ENCODE results near the gene CFD. TPM values are rescaled to one million over a fixed set of nuclear protein-coding genes. Genes with fewer than 3 reads are reported as not detected.

Gene CFD
- total RNA-seq, 1 donor from 2014 or later = not detected

GRCh38 chr19:862581-863314 is 3.3 kb downstream of the CFD start:
- DNase-seq (ENCODE audit: low spot score) = peak; percentile 88
- H3K4me1 Mint-ChIP-seq = peaks cover 11% of the 10 kb centered on the region
- Histone ChIP-seq H2AFZ (replicated peaks) (no peak overlapping the region), H3K36me3 (no peaks in the 10 kb centered on the region), H3K27ac (no peak overlapping the region), H3K27me3 (peaks cover 59% of the 10 kb centered on the region), H4K20me1 (ENCODE audit: low read depth) (peaks cover 22% of the 10 kb centered on the region), H3K9ac (no peak overlapping the region), H3F3A (ENCODE audit: low read depth) (peaks cover 35% of the 10 kb centered on the region), H3K4me2 (peak overlapping the region; percentile 35), H3K9me3 (ENCODE audit: low read depth) (no peaks in the 10 kb centered on the region), H3K4me3 (no peak overlapping the region), H3K4me1 (peaks cover 5% of the 10 kb centered on the region), H3K79me2 (ENCODE audit: low read depth) (no peaks in the 10 kb centered on the region)
- H3K9me3 Mint-ChIP-seq = no peaks in the 10 kb centered on the region
- TF ChIP-seq, protein P1, sequence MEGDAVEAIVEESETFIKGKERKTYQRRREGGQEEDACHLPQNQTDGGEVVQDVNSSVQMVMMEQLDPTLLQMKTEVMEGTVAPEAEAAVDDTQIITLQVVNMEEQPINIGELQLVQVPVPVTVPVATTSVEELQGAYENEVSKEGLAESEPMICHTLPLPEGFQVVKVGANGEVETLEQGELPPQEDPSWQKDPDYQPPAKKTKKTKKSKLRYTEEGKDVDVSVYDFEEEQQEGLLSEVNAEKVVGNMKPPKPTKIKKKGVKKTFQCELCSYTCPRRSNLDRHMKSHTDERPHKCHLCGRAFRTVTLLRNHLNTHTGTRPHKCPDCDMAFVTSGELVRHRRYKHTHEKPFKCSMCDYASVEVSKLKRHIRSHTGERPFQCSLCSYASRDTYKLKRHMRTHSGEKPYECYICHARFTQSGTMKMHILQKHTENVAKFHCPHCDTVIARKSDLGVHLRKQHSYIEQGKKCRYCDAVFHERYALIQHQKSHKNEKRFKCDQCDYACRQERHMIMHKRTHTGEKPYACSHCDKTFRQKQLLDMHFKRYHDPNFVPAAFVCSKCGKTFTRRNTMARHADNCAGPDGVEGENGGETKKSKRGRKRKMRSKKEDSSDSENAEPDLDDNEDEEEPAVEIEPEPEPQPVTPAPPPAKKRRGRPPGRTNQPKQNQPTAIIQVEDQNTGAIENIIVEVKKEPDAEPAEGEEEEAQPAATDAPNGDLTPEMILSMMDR (IDR thresholded peaks at IDR 0.05) = no peak
- TF ChIP-seq EZH2phosphoT487 (IDR thresholded peaks at IDR 0.05) (no peak), EZH2 (IDR thresholded peaks at IDR 0.05) (no peak)
- H3K36me3 Mint-ChIP-seq = peaks cover 7% of the 10 kb centered on the region
- H3K27ac Mint-ChIP-seq = no peak overlapping the region
- peak overlapping the region; percentile 68 for H3K4me3 Mint-ChIP-seq
- H3K27me3 Mint-ChIP-seq (ENCODE audit: insufficient read depth, low read depth) = peaks cover 34% of the 10 kb centered on the region

DNA sequence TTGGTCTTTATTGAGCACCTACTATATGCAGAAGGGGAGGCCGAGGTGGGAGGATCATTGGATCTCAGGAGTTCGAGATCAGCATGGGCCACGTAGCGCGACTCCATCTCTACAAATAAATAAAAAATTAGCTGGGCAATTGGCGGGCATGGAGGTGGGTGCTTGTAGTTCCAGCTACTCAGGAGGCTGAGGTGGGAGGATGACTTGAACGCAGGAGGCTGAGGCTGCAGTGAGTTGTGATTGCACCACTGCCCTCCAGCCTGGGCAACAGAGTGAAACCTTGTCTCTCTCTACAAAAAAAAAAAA is 3.8 kb downstream of the CFD start:
- peaks cover 27% of the 10 kb centered on the region for H4K20me1 ChIP-seq (ENCODE audit: low read depth)
- Mint-ChIP-seq H3K36me3 (peaks cover 7% of the 10 kb centered on the region), H3K27me3 (ENCODE audit: insufficient read depth, low read depth) (peaks cover 34% of the 10 kb centered on the region), H3K4me3 (peak overlapping the region; percentile 7), H3K9me3 (no peaks in the 10 kb centered on the region), H3K27ac (no peak overlapping the region), H3K4me1 (peaks cover 11% of the 10 kb centered on the region)
- peaks cover 54% of the 10 kb centered on the region for H3K27me3 ChIP-seq
- TF ChIP-seq EZH2phosphoT487 (IDR thresholded peaks at IDR 0.05) (no peak), EZH2 (IDR thresholded peaks at IDR 0.05) (no peak)
- TF ChIP-seq, protein P1 (IDR thresholded peaks at IDR 0.05) = no peak
- H3K4me2 ChIP-seq = no peak overlapping the region
- H3K4me1 ChIP-seq = peaks cover 7% of the 10 kb centered on the region
- no peak overlapping the region for H3K4me3 ChIP-seq
- H3K36me3 ChIP-seq = no peaks in the 10 kb centered on the region
- DNase-seq (ENCODE audit: low spot score) = no peak
- H3K79me2 ChIP-seq (ENCODE audit: low read depth) = no peaks in the 10 kb centered on the region
- no peak overlapping the region for H2AFZ ChIP-seq (replicated peaks)
- H3F3A ChIP-seq (ENCODE audit: low read depth) = peaks cover 38% of the 10 kb centered on the region
- H3K9ac ChIP-seq = no peak overlapping the region
- H3K9me3 ChIP-seq (ENCODE audit: low read depth) = no peaks in the 10 kb centered on the region
- no peak overlapping the region for H3K27ac ChIP-seq

- H3K9me3 ChIP-seq (ENCODE audit: low read depth) = no peaks in the 10 kb centered on the region
- H3K27me3 Mint-ChIP-seq (ENCODE audit: insufficient read depth, low read depth) = peaks cover 21% of the 10 kb centered on the region
- no peak overlapping the region for H3K4me3 ChIP-seq
- DNase-seq (ENCODE audit: low spot score) = no peak
- no peak overlapping the region for H3K9ac ChIP-seq
- H3K27me3 ChIP-seq = peaks cover 18% of the 10 kb centered on the region
- no peak overlapping the region for H2AFZ ChIP-seq (replicated peaks)
- TF ChIP-seq, protein P1 (IDR thresholded peaks at IDR 0.05) = no peak
- no peak for TF ChIP-seq EZH2phosphoT487 (IDR thresholded peaks at IDR 0.05)
- TF ChIP-seq EZH2 (IDR thresholded peaks at IDR 0.05) = no peak
- no peak overlapping the region for H3K27ac ChIP-seq
- no peak overlapping the region for H3K4me3 Mint-ChIP-seq
- no peak overlapping the region for H3K27ac Mint-ChIP-seq
- peaks cover 28% of the 10 kb centered on the region for H4K20me1 ChIP-seq (ENCODE audit: low read depth)
- no peaks in the 10 kb centered on the region for H3K79me2 ChIP-seq (ENCODE audit: low read depth)
- no peaks in the 10 kb centered on the region for H3K36me3 ChIP-seq
- H3K36me3 Mint-ChIP-seq = peaks cover 11% of the 10 kb centered on the region
- H3K4me2 ChIP-seq = no peak overlapping the region
- peaks cover 7% of the 10 kb centered on the region for H3K4me1 ChIP-seq
- H3K4me1 Mint-ChIP-seq = peaks cover 14% of the 10 kb centered on the region
- no peaks in the 10 kb centered on the region for H3K9me3 Mint-ChIP-seq
- peaks cover 39% of the 10 kb centered on the region for H3F3A ChIP-seq (ENCODE audit: low read depth)
These were observed 7.4 kb downstream of the CFD start for GRCh38 chr19:866769-867300.
